Measurements from ENCODE around the gene OBSCN. TPM values are rescaled to one million over a fixed set of nuclear protein-coding genes. Genes with fewer than 3 reads are reported as not detected.

OBSCN gene
- total RNA-seq, 1 donor from 2014 or later: 17.5 TPM

GRCh38 chr1:228369608-228370438, 162.0 kb downstream of the OBSCN start:
- Mint-ChIP-seq H3K27ac (ENCODE audit: unreplicated experiment) (no peak overlapping the region), H3K9me3 (ENCODE audit: unreplicated experiment) (no peaks in the 10 kb centered on the region), H3K4me3 (ENCODE audit: unreplicated experiment) (no peak overlapping the region), H3K27me3 (ENCODE audit: low read depth, unreplicated experiment) (peaks cover 20% of the 10 kb centered on the region), H3K4me1 (ENCODE audit: low read depth, unreplicated experiment) (no peaks in the 10 kb centered on the region), H3K36me3 (ENCODE audit: low read depth, unreplicated experiment) (no peaks in the 10 kb centered on the region)
- H3K36me3 ChIP-seq (ENCODE audit: insufficient read depth, low read length): no peaks in the 10 kb centered on the region
- no peak for DNase-seq (ENCODE audit: low read depth)
- TF ChIP-seq CTCF (IDR thresholded peaks at IDR 0.05; ENCODE audit: insufficient read depth, low read depth, low read length) (no peak), EZH2 (IDR thresholded peaks at IDR 0.05; ENCODE audit: insufficient read depth, low read length) (no peak)
- no peaks in the 10 kb centered on the region for H3K4me1 ChIP-seq (ENCODE audit: insufficient read depth, low read length)
- no peaks in the 10 kb centered on the region for H3K27me3 ChIP-seq (ENCODE audit: insufficient read depth, low read length)
- H3K4me2 ChIP-seq (ENCODE audit: low read length): no peak overlapping the region
- no peak overlapping the region for H3K4me3 ChIP-seq (ENCODE audit: insufficient read depth, low read depth, low read length)
- no peak for FAIRE-seq
- no peaks in the 10 kb centered on the region for H3K79me2 ChIP-seq (ENCODE audit: insufficient read depth, low read length)
- no peak overlapping the region for H3K27ac ChIP-seq (ENCODE audit: low read depth, low read length)
- no peaks in the 10 kb centered on the region for H3K9me3 ChIP-seq (ENCODE audit: insufficient read depth, low read depth, low read length)
- no peaks in the 10 kb centered on the region for H4K20me1 ChIP-seq (ENCODE audit: insufficient read depth, low read length)
- H3K9ac ChIP-seq (ENCODE audit: low read length): no peak overlapping the region
- no peak overlapping the region for H2AFZ ChIP-seq (ENCODE audit: low read depth, low read length)

- Histone ChIP-seq H3K4me3 (ENCODE audit: insufficient read depth, low read depth, low read length) (no peak overlapping the region), H3K4me1 (ENCODE audit: insufficient read depth, low read length) (no peaks in the 10 kb centered on the region), H3K9ac (ENCODE audit: low read length) (no peak overlapping the region), H3K36me3 (ENCODE audit: insufficient read depth, low read length) (no peaks in the 10 kb centered on the region), H3K4me2 (ENCODE audit: low read length) (no peak overlapping the region), H3K27ac (ENCODE audit: low read depth, low read length) (no peak overlapping the region), H2AFZ (ENCODE audit: low read depth, low read length) (no peak overlapping the region), H3K9me3 (ENCODE audit: insufficient read depth, low read depth, low read length) (no peaks in the 10 kb centered on the region), H4K20me1 (ENCODE audit: insufficient read depth, low read length) (no peaks in the 10 kb centered on the region), H3K79me2 (ENCODE audit: insufficient read depth, low read length) (no peaks in the 10 kb centered on the region), H3K27me3 (ENCODE audit: insufficient read depth, low read length) (no peaks in the 10 kb centered on the region)
- peaks cover 20% of the 10 kb centered on the region for H3K27me3 Mint-ChIP-seq (ENCODE audit: low read depth, unreplicated experiment)
- H3K4me3 Mint-ChIP-seq (ENCODE audit: unreplicated experiment): no peak overlapping the region
- H3K9me3 Mint-ChIP-seq (ENCODE audit: unreplicated experiment): no peaks in the 10 kb centered on the region
- H3K4me1 Mint-ChIP-seq (ENCODE audit: low read depth, unreplicated experiment): no peaks in the 10 kb centered on the region
- no peaks in the 10 kb centered on the region for H3K36me3 Mint-ChIP-seq (ENCODE audit: low read depth, unreplicated experiment)
- H3K27ac Mint-ChIP-seq (ENCODE audit: unreplicated experiment): no peak overlapping the region
- FAIRE-seq (no peak), DNase-seq (ENCODE audit: low read depth) (no peak)
- TF ChIP-seq CTCF (IDR thresholded peaks at IDR 0.05; ENCODE audit: insufficient read depth, low read depth, low read length) (no peak), EZH2 (IDR thresholded peaks at IDR 0.05; ENCODE audit: insufficient read depth, low read length) (no peak)
Observed at GRCh38 chr1:228370439-228370940, 162.6 kb downstream of the OBSCN start.
